A549 (cell line): ENCODE results near the gene AMACR. TPM values are rescaled to one million over a fixed set of nuclear protein-coding genes. Genes with fewer than 3 reads are reported as not detected.

Source experiments
- ATAC-seq, 2 experiments: fragments of 200-7000 bp in 1 of 2; fragments of >200 bp in 1 of 2; cut with Nextera tagmentation in 1 of 2; cut with Tn5 transposase in 1 of 2; 3 replicates each; pipeline versions ENCODE4 v1.8.0 to v1.9.1; 2018 to 2020; ENCODE audit warnings: mild to moderate bottlenecking in 1 of 2, moderate library complexity in 1 of 2
- CTCF ChIA-PET: fragments of 300-600 bp; sonication (Branson Sonifier 250); formaldehyde crosslinking; extraction: SDS; loops from one replicate; lab custom pipeline; 2021; ENCODE audit warnings: antibody characterized with exemption, inconsistent platforms; lab: Yijun Ruan, JAX
- POLR2A ChIA-PET: fragments of 350-600 bp; formaldehyde crosslinking; extraction: SDS; loops from one replicate; lab custom pipeline; 2021; ENCODE audit warnings: antibody characterized with exemption, inconsistent platforms; lab: Yijun Ruan, JAX
- DNase-seq, 2 experiments: peaks; one replicate each; pipeline versions ENCODE4 v3.0.0 to v3.0.0-alpha.2; 2011 to 2016; ENCODE audit warnings: low read depth in 1 of 2, low spot score in 1 of 2
- FAIRE-seq: peaks from 2 replicates; lab custom pipeline; 2011; peaks lifted over from hg19 to GRCh38; lab: Jason Lieb, UNC
- H3K27ac ChIP-seq, 2 experiments: fragments of >200 bp; sonication (Bioruptor Twin); formaldehyde crosslinking; 3 replicates each; pipeline ENCODE4 v1.5.1; 2016 to 2017
- H3K4me1 ChIP-seq: fragments of >200 bp; sonication (Bioruptor Twin); formaldehyde crosslinking; 3 replicates; pipeline ENCODE4 v1.6.1; 2016
- H3K4me2 ChIP-seq: fragments of >200 bp; sonication (Bioruptor Twin); formaldehyde crosslinking; 3 replicates; pipeline ENCODE4 v1.6.1; 2016
- H3K4me3 ChIP-seq: fragments of >200 bp; sonication (Bioruptor Twin); formaldehyde crosslinking; 3 replicates; pipeline ENCODE4 v1.5.1; 2016
- H3K9me3 ChIP-seq: fragments of >200 bp; sonication (Bioruptor Twin); formaldehyde crosslinking; 3 replicates; pipeline ENCODE4 v1.6.1; 2016
- BHLHE40 ChIP-seq: IDR thresholded peaks from 2 replicates; pipeline ENCODE4 v1.6.1; 2012; ENCODE audit warnings: low read depth, low read length, inconsistent platforms
- CBX2 ChIP-seq: fragments of 200-600 bp; sonication (generic); IDR thresholded peaks from 2 replicates; pipeline ENCODE4 v1.6.1; 2016; ENCODE audit warnings: low read depth, mild to moderate bottlenecking, borderline replicate concordance
- CEBPB ChIP-seq, 2 experiments: fragments of >200 bp in 1 of 2; sonication (Bioruptor Twin) in 1 of 2; formaldehyde crosslinking in 1 of 2; IDR thresholded peaks; 2 replicates each; pipeline ENCODE4 v1.6.1; 2012 to 2016
- CHD4 ChIP-seq: fragments of 200-600 bp; sonication (generic); IDR thresholded peaks from 2 replicates; pipeline ENCODE4 v1.6.1; 2016; ENCODE audit warnings: antibody characterized with exemption, mild to moderate bottlenecking, borderline replicate concordance
- EP300 ChIP-seq, 2 experiments: fragments of >200 bp; sonication (Bioruptor Twin); formaldehyde crosslinking; IDR thresholded peaks; 2 replicates in 1 of 2; 3 replicates in 1 of 2; pipeline ENCODE4 v1.6.1; 2016 to 2017
- ESRRA ChIP-seq: fragments of 150-350 bp; IDR thresholded peaks from 2 replicates; pipeline ENCODE4 v1.6.1; 2014; ENCODE audit warnings: mild to moderate bottlenecking, low read length, borderline replicate concordance
- FOSB ChIP-seq: fragments of 250-450 bp; sonication (Bioruptor Pico); IDR thresholded peaks from 2 replicates; pipeline ENCODE4 v1.5.0; 2020; ENCODE audit warnings: mild to moderate bottlenecking, moderate library complexity
- HDAC2 ChIP-seq: fragments of 200-600 bp; sonication (generic); IDR thresholded peaks from 2 replicates; pipeline ENCODE4 v1.6.1; 2016
- HOXB13 ChIP-seq: fragments of 250-450 bp; sonication (Bioruptor Pico); IDR thresholded peaks from 2 replicates; pipeline ENCODE4 v1.5.0; 2020; ENCODE audit warnings: low read depth, mild to moderate bottlenecking, moderate library complexity
- HOXB5 ChIP-seq: fragments of 250-450 bp; sonication (Bioruptor Pico); IDR thresholded peaks from 2 replicates; pipeline ENCODE4 v1.5.0; 2020; ENCODE audit warnings: mild to moderate bottlenecking, moderate library complexity
- JUNB ChIP-seq: fragments of >200 bp; sonication (Bioruptor Twin); formaldehyde crosslinking; IDR thresholded peaks from 2 replicates; pipeline ENCODE4 v1.6.1; 2016
- KDM5A ChIP-seq: fragments of 200-600 bp; sonication (generic); IDR thresholded peaks from 2 replicates; pipeline ENCODE4 v1.6.1; 2016; ENCODE audit warnings: antibody characterized with exemption, mild to moderate bottlenecking
- MAZ ChIP-seq: fragments of 150-350 bp; IDR thresholded peaks from 2 replicates; pipeline ENCODE4 v1.6.1; 2014; ENCODE audit warnings: antibody characterized with exemption, low read depth, low read length, borderline replicate concordance
- PHF8 ChIP-seq: fragments of 200-600 bp; sonication (generic); IDR thresholded peaks from 2 replicates; pipeline ENCODE4 v1.6.1; 2016; ENCODE audit warnings: low read depth, mild to moderate bottlenecking, antibody characterized with exemption, moderate library complexity, borderline replicate concordance
- POLR2A ChIP-seq: IDR thresholded peaks from 2 replicates; pipeline ENCODE4 v1.6.1; 2012; ENCODE audit warnings: mild to moderate bottlenecking, low read length
- POLR2AphosphoS2 ChIP-seq: conservative IDR thresholded peaks from 2 replicates; pipeline ENCODE4 v1.6.1; 2012; ENCODE audit warnings: low read length, improper control_type of control experiment, inconsistent platforms
- RAD21 ChIP-seq, 2 experiments: fragments of >200 bp in 1 of 2; sonication (Bioruptor Twin) in 1 of 2; formaldehyde crosslinking in 1 of 2; IDR thresholded peaks in 1 of 2; conservative IDR thresholded peaks in 1 of 2; 2 replicates in 1 of 2; 3 replicates in 1 of 2; pipeline ENCODE4 v1.6.1; 2012 to 2018; ENCODE audit warnings: inconsistent platforms in 1 of 2
- RARB ChIP-seq: fragments of 250-450 bp; sonication (Bioruptor Pico); IDR thresholded peaks from 2 replicates; pipeline ENCODE4 v1.8.0; 2021; ENCODE audit warnings: mild to moderate bottlenecking, moderate library complexity
- RFX5 ChIP-seq: fragments of 450-650 bp; IDR thresholded peaks from 2 replicates; pipeline ENCODE4 v1.7.1; 2014; ENCODE audit warnings: antibody characterized with exemption, mild to moderate bottlenecking, moderate library complexity
- RNF2 ChIP-seq: fragments of 200-600 bp; sonication (generic); IDR thresholded peaks from 2 replicates; pipeline ENCODE4 v1.6.1; 2016; ENCODE audit warnings: low read depth, mild to moderate bottlenecking, antibody characterized with exemption, moderate library complexity, borderline replicate concordance
- TFCP2L1 ChIP-seq: fragments of 250-450 bp; sonication (Bioruptor Pico); IDR thresholded peaks from 2 replicates; pipeline ENCODE4 v1.5.0; 2021; ENCODE audit warnings: mild to moderate bottlenecking
- ZC3H11A ChIP-seq: fragments of 450-650 bp; IDR thresholded peaks from 2 replicates; pipeline ENCODE4 v1.6.1; 2014; ENCODE audit warnings: antibody characterized with exemption, mild to moderate bottlenecking
- ZNF302 ChIP-seq: fragments of 250-450 bp; sonication (Bioruptor Pico); IDR thresholded peaks from 2 replicates; pipeline ENCODE4 v1.9.0; 2021; ENCODE audit warnings: inconsistent platforms, mild to moderate bottlenecking, moderate library complexity
- ZSCAN20 ChIP-seq: fragments of 250-450 bp; sonication (Bioruptor Pico); IDR thresholded peaks from 2 replicates; pipeline ENCODE4 v1.8.0; 2022; ENCODE audit warnings: mild to moderate bottlenecking, moderate library complexity
- WGBS: methylation state at CpG from one replicate; pipeline ENCODE4 v1.1.6; 2017; ENCODE audit errors: missing lambda C conversion rate; 5-methylcytosine and 5-hydroxymethylcytosine counted together
- polyA plus RNA-seq, 4 experiments: library from polyadenylated mRNA; depleted of rRNA in 3 of 4; stranded (reverse); fragments of >200 nt; fragmentation: RNase III in 1 of 4; extraction: RNeasy Plus Mini Kit Qiagen cat#74134 plus additional on column Dnase treatment in 1 of 4; gene quantifications; 2 replicates in 3 of 4; 3 replicates in 1 of 4; pipeline ENCODE4 v1.2.3, GENCODE V29; 2011 to 2017
- TF ChIP-seq, protein P1 (sequence below): IDR thresholded peaks from 2 replicates; pipeline ENCODE4 v1.6.1; 2012
- TF ChIP-seq, protein P2 (sequence below): fragments of >200 bp; sonication (Bioruptor Twin); formaldehyde crosslinking; IDR thresholded peaks from 2 replicates; pipeline ENCODE4 v1.6.1; 2016
- TF ChIP-seq, protein P3 (sequence below): IDR thresholded peaks from 2 replicates; pipeline ENCODE4 v1.6.1; 2012; ENCODE audit warnings: low read depth, borderline replicate concordance
- TF ChIP-seq, protein P4 (sequence below): fragments of 450-650 bp; IDR thresholded peaks from 2 replicates; pipeline ENCODE4 v1.6.1; 2014; ENCODE audit warnings: antibody characterized with exemption
- TF ChIP-seq, protein P5 (sequence below): fragments of 250-450 bp; sonication (Bioruptor Pico); IDR thresholded peaks from 2 replicates; pipeline ENCODE4 v1.5.0; 2020; ENCODE audit warnings: low read depth, mild to moderate bottlenecking, moderate library complexity

The AMACR gene
- polyA plus RNA-seq, 2 of the 4 experiments (the other 2 are of a cell fraction), result 21.1 to 30.1 TPM

DNA sequence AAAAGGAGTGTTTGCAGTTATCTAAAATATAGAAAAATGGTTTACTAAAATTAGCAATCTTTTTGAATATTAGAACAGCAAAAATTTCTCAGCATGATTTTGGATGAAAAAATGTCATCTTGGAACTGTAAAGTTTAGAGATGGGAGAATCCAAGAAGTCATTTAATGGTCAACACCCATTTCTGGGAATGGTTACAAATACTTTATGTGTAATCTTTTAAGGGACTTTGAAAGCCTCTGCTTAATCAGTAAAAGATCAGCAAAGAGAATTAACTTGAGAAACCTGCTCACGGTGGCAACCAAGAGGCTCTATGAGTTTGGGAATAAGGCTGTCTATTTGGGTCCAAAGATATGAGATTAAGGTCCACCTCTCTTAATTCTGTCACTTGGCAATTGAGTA lies 22.2 kb upstream of the AMACR start:
- DNase-seq, result no peak
- no peak for TF ChIP-seq HDAC2
- no peak for TF ChIP-seq CEBPB (IDR thresholded peaks at IDR 0.05)
- TF ChIP-seq MAZ, result no peak
- TF ChIP-seq BHLHE40, result no peak
- TF ChIP-seq POLR2AphosphoS2, result no peak
- no peak for TF ChIP-seq ZNF302 (CRISPR knock-in tag)
- no peak for TF ChIP-seq RFX5
- TF ChIP-seq HOXB13 (CRISPR knock-in tag), result no peak
- TF ChIP-seq KDM5A, result no peak
- TF ChIP-seq JUNB, result no peak
- no peak for TF ChIP-seq CHD4
- TF ChIP-seq, protein P1, sequence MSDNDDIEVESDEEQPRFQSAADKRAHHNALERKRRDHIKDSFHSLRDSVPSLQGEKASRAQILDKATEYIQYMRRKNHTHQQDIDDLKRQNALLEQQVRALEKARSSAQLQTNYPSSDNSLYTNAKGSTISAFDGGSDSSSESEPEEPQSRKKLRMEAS, result no peak
- no peak for TF ChIP-seq RARB
- TF ChIP-seq FOSB (CRISPR knock-in tag), result no peak
- no peak for TF ChIP-seq PHF8
- ChIA-PET CTCF (no interaction called here), POLR2A (no interaction called here)
- H3K9me3 ChIP-seq, result no peaks in the 10 kb centered on the region
- no peak for FAIRE-seq
- no peak for ATAC-seq
- 19% methylated on average over 1 of the region's 1 CpG for WGBS
- H3K4me1 ChIP-seq, result 0 out of 3 replicates have a peak, but pooled peaks cover 3% of the 10 kb centered on the region
- H3K4me3 ChIP-seq, result no peak overlapping the region
- no peak overlapping the region for H3K4me2 ChIP-seq
- no peak overlapping the region for H3K27ac ChIP-seq

DNA sequence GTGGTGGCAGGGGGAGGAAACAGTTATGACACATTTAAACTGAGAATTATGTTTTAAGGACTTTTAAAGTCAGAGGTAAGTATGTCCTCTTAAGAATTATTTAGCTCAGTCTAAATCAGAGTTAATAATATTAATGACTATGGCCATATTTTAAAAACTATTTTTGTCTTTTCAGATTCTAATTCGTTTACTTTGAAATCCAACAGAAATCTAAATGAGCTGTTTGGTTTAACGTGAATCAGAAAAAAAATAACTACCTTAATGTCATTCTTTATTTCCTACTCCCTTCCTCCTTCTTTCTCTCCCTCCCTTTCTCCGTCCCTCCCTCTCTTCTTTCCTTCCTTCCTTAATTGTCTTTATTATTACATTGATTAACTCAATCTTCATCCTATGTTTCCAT lies 20.5 kb upstream of the AMACR start:
- ATAC-seq (no peak), DNase-seq (no peak), FAIRE-seq (no peak)
- POLR2A ChIA-PET, result no interaction called here
- no peaks in the 10 kb centered on the region for H3K9me3 ChIP-seq
- H3K4me3 ChIP-seq, result no peak overlapping the region
- no peak overlapping the region for H3K4me2 ChIP-seq
- CTCF ChIA-PET, result no interaction called here
- TF ChIP-seq, protein P1, result no peak
- no peak for TF ChIP-seq ZNF302 (CRISPR knock-in tag)
- TF ChIP-seq RNF2, result no peak
- TF ChIP-seq ZC3H11A, result no peak
- TF ChIP-seq, protein P2, sequence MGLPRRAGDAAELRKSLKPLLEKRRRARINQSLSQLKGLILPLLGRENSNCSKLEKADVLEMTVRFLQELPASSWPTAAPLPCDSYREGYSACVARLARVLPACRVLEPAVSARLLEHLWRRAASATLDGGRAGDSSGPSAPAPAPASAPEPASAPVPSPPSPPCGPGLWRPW, result no peak
- TF ChIP-seq ESRRA, result no peak
- no peak for TF ChIP-seq ZSCAN20
- TF ChIP-seq BHLHE40, result no peak
- TF ChIP-seq CBX2, result no peak
- TF ChIP-seq RARB, result no peak
- no peak for TF ChIP-seq CHD4
- 52% methylated on average over 3 of the region's 3 CpGs for WGBS
- no peaks in the 10 kb centered on the region for H3K4me1 ChIP-seq
- no peak overlapping the region for H3K27ac ChIP-seq

DNA sequence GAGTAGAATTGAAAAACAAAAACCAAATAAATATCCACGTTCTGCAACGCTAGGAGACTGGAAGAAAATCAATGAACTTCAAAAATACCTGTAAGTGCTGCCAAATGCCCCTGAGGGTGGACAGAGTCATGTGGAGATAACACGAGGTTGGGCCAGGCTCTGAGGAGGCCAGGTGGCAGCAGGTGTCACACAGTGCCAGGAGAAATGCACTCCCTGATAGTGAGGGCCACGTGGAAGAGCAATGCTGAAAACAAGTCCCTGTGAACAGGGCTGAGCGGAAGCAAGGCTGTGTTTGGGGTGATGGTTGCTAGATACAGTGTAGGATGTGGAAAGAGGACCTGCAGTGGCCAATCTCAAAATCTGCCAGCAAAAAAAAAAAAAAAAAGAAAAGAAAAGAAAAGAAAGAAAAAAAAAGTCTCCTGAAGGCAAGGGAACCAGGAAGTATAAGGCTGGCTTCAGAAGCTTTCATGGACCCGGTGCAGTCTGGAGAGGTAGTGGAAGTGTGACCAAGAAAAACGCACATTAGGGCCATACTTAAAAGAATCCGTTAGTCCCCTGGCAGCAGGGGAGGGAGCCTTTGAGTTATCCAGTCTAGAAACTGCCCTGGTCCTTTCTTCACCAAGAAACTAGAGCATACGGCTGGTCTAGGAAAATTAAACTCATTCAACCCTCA lies 18.4 kb upstream of the AMACR start:
- ATAC-seq, result no peak
- WGBS, result 58% methylated on average over 9 of the region's 9 CpGs
- FAIRE-seq, result no peak

More for the DNA sequence above, 18.4 kb upstream of the AMACR start:
- ChIA-PET CTCF (interaction anchor here (0.7 kb wide), 1 partner anchor 532 kb away, joined by 5 read pairs; no protein-coding TSS in a partner anchor), POLR2A (no interaction called here)
- H3K4me3 ChIP-seq, result no peak overlapping the region
- no peaks in the 10 kb centered on the region for H3K4me1 ChIP-seq
- no peak for TF ChIP-seq POLR2A
- TF ChIP-seq RFX5, result no peak
- TF ChIP-seq, protein P3, sequence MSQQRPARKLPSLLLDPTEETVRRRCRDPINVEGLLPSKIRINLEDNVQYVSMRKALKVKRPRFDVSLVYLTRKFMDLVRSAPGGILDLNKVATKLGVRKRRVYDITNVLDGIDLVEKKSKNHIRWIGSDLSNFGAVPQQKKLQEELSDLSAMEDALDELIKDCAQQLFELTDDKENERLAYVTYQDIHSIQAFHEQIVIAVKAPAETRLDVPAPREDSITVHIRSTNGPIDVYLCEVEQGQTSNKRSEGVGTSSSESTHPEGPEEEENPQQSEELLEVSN, result no peak
- no peak for TF ChIP-seq HOXB5
- TF ChIP-seq, protein P4, sequence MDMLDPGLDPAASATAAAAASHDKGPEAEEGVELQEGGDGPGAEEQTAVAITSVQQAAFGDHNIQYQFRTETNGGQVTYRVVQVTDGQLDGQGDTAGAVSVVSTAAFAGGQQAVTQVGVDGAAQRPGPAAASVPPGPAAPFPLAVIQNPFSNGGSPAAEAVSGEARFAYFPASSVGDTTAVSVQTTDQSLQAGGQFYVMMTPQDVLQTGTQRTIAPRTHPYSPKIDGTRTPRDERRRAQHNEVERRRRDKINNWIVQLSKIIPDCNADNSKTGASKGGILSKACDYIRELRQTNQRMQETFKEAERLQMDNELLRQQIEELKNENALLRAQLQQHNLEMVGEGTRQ, result no peak
- TF ChIP-seq EP300 (IDR thresholded peaks at IDR 0.05), result no peak
- no peak for TF ChIP-seq RARB
- TF ChIP-seq FOSB (CRISPR knock-in tag), result no peak
- TF ChIP-seq RAD21 (conservative IDR thresholded peaks at IDR 0.05 in 1 of 2, IDR thresholded peaks at IDR 0.05 in 1 of 2), result no peak
- TF ChIP-seq TFCP2L1, result no peak
- TF ChIP-seq, protein P5, sequence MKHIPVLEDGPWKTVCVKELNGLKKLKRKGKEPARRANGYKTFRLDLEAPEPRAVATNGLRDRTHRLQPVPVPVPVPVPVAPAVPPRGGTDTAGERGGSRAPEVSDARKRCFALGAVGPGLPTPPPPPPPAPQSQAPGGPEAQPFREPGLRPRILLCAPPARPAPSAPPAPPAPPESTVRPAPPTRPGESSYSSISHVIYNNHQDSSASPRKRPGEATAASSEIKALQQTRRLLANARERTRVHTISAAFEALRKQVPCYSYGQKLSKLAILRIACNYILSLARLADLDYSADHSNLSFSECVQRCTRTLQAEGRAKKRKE (CRISPR knock-in tag), result no peak
- no peak for DNase-seq
- no peak overlapping the region for H3K4me2 ChIP-seq
- H3K9me3 ChIP-seq, result no peaks in the 10 kb centered on the region
- H3K27ac ChIP-seq, result no peak overlapping the region
